RWPE2 (cell line): Measurements from ENCODE around the gene SAMD3.
"Not testable (repeated sequence)": the region's sequence is repeated elsewhere in the genome, so short reads cannot be mapped to it uniquely, and the experiment has no call there.

ENCODE experiments used
- ATAC-seq: fragments of 200-7000 bp; cut with Tn5 transposase; 3 replicates; pipeline ENCODE4 v1.9.1; 2021; ENCODE audit warnings: low read depth
- DNase-seq: peaks from one replicate; pipeline ENCODE4 v3.0.0-alpha.2; 2020; ENCODE audit warnings: low spot score
- H3K27ac ChIP-seq: fragments of 450-650 bp; 2 replicates; pipeline ENCODE4 v1.5.1; 2017; ENCODE audit warnings: mild to moderate bottlenecking; ENCODE audit not compliant: poor library complexity, severe bottlenecking
- H3K27me3 ChIP-seq: fragments of 250-450 bp; sonication (Bioruptor Pico); 2 replicates; pipeline ENCODE4 v1.5.1; 2021; ENCODE audit warnings: mild to moderate bottlenecking, moderate library complexity; ENCODE audit not compliant: insufficient read depth, poor library complexity, severe bottlenecking
- H3K36me3 ChIP-seq: fragments of 250-450 bp; sonication (Bioruptor Pico); 2 replicates; pipeline ENCODE4 v1.5.1; 2020; ENCODE audit warnings: low read depth, mild to moderate bottlenecking, moderate library complexity
- H3K4me1 ChIP-seq: fragments of 250-450 bp; sonication (Bioruptor Pico); 2 replicates; pipeline ENCODE4 v1.5.1; 2021; ENCODE audit warnings: mild to moderate bottlenecking, moderate library complexity; ENCODE audit not compliant: insufficient read depth, poor library complexity, severe bottlenecking
- H3K4me3 ChIP-seq: fragments of 250-450 bp; sonication (Bioruptor Pico); 2 replicates; pipeline ENCODE4 v1.5.1; 2021; ENCODE audit warnings: mild to moderate bottlenecking, moderate library complexity; ENCODE audit not compliant: severe bottlenecking
- H3K9me3 ChIP-seq: fragments of 250-450 bp; sonication (Bioruptor Pico); 2 replicates; pipeline ENCODE4 v1.5.1; 2021; ENCODE audit warnings: mild to moderate bottlenecking, moderate library complexity; ENCODE audit not compliant: severe bottlenecking
- CTCF ChIP-seq: fragments of 450-650 bp; IDR thresholded peaks from one replicate; pipeline ENCODE4 v1.5.1; 2017; ENCODE audit warnings: mild to moderate bottlenecking, moderate library complexity; ENCODE audit not compliant: poor library complexity, severe bottlenecking

Gene SAMD3

GRCh38 chr6:130120731-130121130, 102.0 kb downstream of the SAMD3 start:
- H3K9me3 ChIP-seq, result no peaks in the 10 kb centered on the region
- H3K27me3 ChIP-seq, result no peaks in the 10 kb centered on the region
- no peaks in the 10 kb centered on the region; the same call in none of the 2 replicates for H3K36me3 ChIP-seq
- H3K27ac ChIP-seq, result no peak overlapping the region
- H3K4me1 ChIP-seq, result no peaks in the 10 kb centered on the region
- no peak for DNase-seq
- H3K4me3 ChIP-seq, result no peak overlapping the region
- no peak for TF ChIP-seq CTCF
- no peak for ATAC-seq

GRCh38 chr6:130119211-130119610, 103.5 kb downstream of the SAMD3 start:
- no peak overlapping the region for H3K27ac ChIP-seq
- no peaks in the 10 kb centered on the region for H3K9me3 ChIP-seq
- H3K4me1 ChIP-seq, result no peaks in the 10 kb centered on the region
- no peak for DNase-seq
- no peak for TF ChIP-seq CTCF
- H3K36me3 ChIP-seq, result no peaks in the 10 kb centered on the region; the same call in none of the 2 replicates
- H3K4me3 ChIP-seq, result no peak overlapping the region
- ATAC-seq, result no peak
- no peaks in the 10 kb centered on the region for H3K27me3 ChIP-seq

GRCh38 chr6:130118236-130118635, 104.5 kb downstream of the SAMD3 start:
- no peak for ATAC-seq

GRCh38 chr6:130117187-130117701, 105.5 kb downstream of the SAMD3 start:
- H3K9me3 ChIP-seq, H3K27ac ChIP-seq, ATAC-seq, DNase-seq, H3K27me3 ChIP-seq, H3K4me3 ChIP-seq, H3K36me3 ChIP-seq, H3K4me1 ChIP-seq: not testable (repeated sequence)

More at GRCh38 chr6:130118236-130118635, 104.5 kb downstream of the SAMD3 start:
- Histone ChIP-seq H3K27me3 (no peaks in the 10 kb centered on the region), H3K4me1 (no peaks in the 10 kb centered on the region), H3K36me3 (no peaks in the 10 kb centered on the region; the same call in none of the 2 replicates), H3K9me3 (no peaks in the 10 kb centered on the region), H3K27ac (no peak overlapping the region), H3K4me3 (no peak overlapping the region)
- DNase-seq, result no peak
- no peak for TF ChIP-seq CTCF

- no peak for DNase-seq
- no peak overlapping the region for H3K4me3 ChIP-seq
- H3K36me3 ChIP-seq, result no peaks in the 10 kb centered on the region; the same call in none of the 2 replicates
- no peaks in the 10 kb centered on the region for H3K27me3 ChIP-seq
- H3K27ac ChIP-seq, result no peak overlapping the region
- no peaks in the 10 kb centered on the region for H3K9me3 ChIP-seq
- H3K4me1 ChIP-seq, result no peaks in the 10 kb centered on the region
- ATAC-seq, result no peak
- no peak for TF ChIP-seq CTCF
Observed at GRCh38 chr6:130116273-130116672, 106.5 kb downstream of the SAMD3 start.
